HG03571 (cell line): ENCODE measurements around the gene SMARCC1.

Source experiments
- ATAC-seq: cut with Tn5 transposase; IDR thresholded peaks from one replicate; pipeline ENCODE4 v1.9.1; 2021; ENCODE audit not compliant: unreplicated experiment

Gene SMARCC1

DNA sequence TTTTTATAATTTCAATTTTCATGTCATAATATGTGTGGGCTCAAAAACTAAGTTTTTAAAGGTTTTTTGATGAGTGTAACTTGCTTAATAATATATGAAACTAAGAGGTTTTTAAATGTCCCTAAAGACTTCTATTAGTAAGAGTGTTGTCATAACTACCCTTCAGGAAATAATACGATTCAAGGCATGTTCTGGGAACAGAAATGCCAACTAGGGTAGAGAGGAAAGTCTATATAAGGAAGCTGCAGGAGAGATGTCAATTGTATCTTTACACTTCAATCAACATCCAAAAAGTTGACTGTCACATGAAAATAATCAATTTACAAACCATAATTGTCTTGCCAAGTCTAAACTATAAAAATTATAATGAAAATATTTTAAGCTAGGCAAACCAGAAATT, 76.3 kb downstream of the SMARCC1 start:
- ATAC-seq: no peak

DNA sequence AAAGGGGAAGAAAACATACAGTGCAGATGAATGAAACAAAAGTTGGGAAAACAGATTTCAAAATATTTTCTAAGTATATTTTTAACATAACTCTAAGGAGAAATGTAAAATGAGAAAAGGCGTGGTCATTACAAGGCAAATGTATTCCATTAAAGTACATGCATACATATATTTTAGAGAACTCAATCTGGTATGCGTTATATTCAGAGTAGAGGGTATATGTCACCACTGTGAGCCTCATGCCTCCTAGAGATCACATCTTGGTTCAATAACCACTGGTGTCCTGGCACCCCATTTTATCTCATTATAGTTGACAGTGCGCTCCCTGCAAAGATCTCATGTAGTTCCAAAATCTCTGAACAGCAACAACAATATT, 77.5 kb downstream of the SMARCC1 start:
- ATAC-seq: no peak

DNA sequence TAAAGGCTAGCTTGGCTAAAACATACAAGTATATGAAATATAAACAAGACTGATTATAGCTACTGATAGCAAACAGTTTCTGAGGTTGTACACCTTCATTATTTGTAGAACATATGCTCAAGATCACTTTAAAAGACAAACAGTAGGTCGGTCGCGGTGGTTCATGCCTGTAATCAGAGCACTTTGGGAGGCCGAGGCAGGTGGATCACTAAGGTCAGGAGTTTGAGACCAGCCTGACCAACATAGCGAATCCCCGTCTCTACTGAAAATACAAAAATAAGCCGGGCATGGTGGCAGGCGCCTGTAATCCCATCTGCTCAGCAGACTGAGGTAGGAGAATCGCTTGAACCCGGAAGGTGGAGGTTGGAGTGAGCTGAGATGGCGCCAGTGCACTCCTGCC, 80.3 kb downstream of the SMARCC1 start:
- ATAC-seq: no peak

DNA sequence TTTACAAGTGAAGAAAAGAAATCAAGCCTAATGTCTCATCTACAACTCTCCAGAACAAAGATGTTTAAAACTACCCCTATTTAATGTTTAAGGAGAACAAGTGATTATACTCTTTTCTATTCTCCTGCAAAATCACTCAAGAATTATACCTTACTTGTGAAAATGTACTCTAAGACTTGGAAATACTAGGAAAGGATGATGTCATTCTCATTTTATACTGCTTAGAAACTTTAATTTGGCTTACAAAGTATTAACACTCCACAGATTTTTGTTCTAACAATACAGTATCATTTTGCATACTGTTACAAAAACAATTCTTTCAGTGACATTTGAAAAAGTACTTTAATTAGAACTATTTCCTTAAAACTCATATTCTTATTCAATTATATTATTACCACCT, 89.5 kb downstream of the SMARCC1 start:
- no peak for ATAC-seq

DNA sequence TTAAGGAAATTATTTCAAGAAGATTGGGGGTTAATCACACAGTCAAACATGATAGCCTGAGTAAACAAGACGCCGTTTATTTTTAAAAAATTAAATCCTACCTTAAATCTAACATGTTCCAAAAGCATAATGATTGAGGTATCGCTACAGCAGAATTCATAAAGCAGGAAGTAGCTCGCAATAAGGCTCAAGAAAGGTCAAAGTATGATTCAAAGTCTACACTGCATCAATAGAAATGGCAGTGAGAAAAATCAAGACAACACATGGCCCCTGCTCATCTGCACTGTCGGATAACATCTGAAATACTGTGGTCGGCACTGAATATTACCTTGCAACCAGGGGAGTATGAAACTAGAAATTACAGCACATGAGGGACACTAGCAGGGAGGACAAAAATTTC, 93.2 kb downstream of the SMARCC1 start:
- no peak for ATAC-seq

DNA sequence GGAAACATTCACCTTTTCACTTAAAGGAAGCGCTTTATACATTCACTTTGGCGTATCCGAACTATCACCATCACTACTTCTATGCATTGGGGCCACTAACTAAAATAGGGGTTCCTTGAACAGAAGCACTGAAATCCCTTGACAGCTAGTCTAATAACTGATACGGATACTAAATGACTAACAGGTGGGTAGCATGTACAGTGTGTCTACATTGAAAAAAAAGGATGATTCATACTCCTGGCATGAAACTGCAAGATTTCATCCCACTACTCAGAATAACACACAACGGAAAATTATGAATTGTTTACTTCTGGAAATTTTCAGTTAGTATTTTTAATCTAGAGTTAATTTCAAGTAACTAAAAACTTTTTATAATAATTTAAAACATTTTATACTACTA, 96.7 kb downstream of the SMARCC1 start:
- no peak for ATAC-seq

DNA sequence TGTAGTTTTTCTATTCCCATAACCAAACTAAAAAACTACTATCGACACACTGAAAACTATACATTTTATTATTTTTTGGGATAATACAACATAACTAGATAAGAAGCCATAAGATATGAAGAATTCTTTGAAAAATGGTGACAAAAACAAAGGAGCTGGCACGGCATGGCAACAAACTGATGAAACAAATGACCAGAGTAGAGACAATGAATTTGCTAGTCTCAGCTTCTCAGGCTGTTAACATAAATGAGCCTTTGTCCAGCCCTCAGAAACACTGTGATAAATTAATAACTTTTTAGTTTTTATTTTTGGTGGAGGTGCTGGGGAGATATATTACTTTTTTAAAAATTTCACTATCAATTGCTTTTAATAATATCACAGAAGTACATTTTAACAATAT, 100.7 kb downstream of the SMARCC1 start:
- no peak for ATAC-seq

DNA sequence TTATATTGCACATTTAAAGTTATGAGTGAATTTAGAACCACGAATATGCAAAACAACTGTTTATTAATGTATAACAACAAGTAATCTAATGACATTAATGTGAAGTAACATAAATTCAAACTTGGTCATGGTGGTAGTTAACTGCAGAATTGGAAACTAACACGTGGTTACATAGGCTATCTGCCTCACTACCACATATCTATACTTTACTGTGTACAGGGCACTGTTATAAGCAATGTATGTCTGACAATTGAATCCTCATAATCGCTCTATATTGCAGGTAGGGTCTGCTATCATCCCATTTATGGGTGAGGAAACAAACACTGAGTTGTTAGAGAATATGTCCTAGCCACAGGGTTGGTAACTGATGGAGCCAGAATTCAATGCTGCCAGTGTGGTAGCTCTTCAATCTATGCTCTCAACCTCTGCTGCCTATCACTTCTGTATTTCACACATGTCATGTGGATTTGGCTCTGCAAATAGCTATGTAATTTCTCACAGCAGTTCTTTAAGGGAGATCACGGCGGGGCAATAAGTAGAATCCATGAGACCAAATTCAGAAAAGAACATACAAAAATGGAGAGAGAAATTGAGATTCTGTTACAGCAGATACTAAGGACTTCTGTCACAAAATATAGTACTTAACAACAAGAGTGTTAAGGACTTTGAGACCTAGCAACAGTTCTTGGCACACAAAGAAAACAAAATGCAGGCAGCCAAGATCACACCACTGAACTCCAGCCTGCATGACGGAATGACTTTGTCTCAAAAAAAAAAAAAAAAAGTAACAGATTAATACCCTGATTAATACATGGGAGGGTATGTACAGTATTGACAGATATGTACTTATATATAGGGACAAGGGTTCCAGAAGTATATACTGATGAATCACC, 103.0 kb downstream of the SMARCC1 start:
- no peak for ATAC-seq

DNA sequence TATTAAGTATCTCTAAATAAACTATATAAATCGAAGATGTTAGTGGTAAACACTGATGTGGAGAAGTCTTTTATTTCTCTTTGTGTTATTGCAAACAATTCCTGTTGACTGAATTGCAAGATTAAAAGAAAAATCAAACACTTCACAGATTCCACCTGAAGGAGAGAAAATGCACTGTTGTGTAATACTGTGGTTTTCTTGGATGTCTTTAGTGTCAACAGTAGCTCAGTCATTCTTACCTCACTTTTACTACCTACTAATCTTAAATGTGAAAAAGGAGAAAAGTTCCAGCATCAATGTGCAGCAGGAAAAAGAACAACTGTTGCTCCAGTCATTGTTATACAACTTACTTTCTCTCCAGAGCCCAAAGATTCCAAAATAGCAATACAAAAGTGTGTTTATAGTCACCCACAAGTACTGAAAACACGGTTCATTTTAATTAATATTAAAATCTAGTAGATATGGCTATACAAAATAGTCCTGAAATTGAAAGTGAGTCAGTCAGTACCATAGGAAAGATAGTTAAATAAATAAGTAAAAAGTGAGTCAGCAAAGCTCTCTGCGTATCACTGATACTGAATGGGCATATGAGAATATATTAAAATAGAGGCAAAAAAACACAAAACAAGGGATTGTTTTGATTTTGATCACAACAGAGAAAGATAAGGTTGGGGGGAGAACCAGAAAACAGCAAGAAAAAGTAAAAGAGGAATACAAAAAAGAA, 112.5 kb downstream of the SMARCC1 start:
- no peak for ATAC-seq

DNA sequence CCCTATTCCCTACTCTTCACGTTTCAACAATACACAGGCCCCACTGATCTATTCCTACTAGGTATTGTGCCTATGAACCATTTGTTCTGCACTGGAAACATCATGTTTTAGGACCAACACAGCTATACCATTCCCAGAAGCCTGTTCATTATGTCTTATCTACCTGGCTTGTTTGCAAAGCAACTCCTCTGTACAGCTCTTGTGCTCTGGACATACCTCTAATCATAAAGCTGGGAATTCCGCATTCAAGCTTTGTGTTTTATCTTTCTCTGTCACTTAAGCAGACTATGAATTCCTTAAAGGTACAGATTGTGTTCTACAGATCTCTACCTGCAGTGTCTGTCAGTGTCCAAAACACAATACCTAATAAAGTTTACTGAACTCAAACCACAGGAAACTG, 115.6 kb downstream of the SMARCC1 start:
- ATAC-seq: no peak

DNA sequence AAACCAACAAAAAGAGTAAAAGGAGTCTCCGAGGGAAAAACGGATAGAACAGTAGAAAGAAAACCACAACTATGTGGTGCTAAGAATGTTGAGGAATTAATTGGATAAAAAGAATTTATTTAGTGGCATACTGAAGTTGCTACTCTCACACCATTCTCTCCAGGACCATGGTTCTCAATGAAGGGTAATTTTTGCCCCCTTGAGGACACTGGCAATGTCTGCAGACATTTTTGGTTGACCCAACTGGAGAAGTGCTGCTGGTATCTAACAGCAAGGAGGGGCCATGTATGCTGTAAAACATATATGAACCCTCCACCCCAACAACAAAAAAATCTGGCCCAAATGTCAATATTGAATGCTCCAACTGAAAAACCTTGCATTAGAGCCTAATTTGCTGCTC, 117.2 kb downstream of the SMARCC1 start:
- no peak for ATAC-seq

DNA sequence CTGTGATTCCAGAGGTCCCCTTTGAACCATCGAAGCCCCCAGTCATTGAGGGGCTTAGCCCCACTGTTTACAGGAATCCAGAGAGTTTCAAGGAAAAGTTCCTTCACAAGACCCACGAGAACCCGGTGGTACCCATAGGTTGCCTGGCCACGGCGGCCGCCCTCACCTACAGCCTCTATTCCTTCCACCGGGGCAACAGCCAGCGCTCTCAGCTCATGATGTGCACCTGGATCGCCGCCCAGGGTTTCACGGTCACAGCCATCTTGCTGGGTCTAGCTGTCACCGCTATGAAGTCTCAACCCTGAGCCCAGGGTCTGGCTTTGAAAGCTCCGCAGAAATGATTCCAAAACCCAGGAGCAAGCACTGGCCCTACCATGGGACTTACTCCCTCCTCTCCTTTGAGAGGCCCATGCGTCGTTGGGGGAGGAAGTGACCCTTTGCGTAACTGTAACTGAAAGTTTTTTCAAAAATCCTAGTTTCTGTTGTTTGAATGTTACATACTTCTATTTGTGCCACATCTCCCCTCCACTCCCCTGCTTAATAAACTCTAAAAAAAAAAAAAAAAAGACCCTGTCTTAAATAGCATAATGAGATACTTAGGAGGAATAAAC, 118.0 kb downstream of the SMARCC1 start:
- no peak for ATAC-seq

DNA sequence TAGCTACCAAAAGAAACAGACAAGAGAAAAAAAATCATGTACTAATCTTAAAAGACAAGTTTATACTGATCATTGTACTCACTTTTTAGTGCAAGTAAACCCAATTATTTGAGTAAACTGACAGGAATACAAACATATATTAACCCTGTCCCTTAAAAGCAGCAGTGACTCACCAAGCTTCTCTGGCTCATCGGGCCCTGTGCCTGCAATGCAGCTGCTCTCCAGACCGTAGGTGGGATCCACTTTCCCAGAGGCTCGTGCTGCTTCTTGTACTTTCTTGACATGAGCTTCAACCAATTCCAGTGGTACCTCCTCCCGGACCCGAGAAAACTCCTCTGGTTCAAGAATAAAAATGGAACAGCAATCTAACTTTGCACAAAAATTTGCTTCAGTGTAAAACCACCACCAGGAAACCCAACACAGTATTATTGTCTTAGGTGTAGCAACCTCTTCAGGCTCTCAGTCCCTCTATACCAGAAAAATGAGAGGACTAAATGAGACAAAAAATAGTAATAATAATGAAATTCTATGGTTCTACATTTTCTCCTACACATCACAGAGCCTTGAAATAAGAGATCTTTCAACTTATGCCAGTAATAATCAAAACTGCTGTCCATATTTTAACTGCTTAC, 120.5 kb downstream of the SMARCC1 start:
- no peak for ATAC-seq

DNA sequence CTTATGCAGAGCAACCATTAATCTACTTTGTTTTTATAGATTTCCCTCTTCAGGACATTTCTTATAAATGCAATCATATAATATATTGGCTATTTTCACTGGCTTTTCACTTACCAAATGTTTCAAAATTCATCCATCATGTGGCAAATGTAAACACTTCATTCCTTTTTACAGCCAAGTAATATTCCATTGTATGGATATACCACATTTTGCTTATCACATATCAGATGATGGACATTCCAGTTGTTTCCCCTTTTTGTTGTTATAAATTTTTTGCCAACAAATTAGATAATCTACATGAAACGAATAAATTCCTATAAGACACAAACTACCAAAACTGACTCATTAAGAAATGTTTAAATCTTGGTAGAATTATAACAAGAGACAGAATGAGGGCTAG, 123.2 kb downstream of the SMARCC1 start:
- ATAC-seq: no peak

DNA sequence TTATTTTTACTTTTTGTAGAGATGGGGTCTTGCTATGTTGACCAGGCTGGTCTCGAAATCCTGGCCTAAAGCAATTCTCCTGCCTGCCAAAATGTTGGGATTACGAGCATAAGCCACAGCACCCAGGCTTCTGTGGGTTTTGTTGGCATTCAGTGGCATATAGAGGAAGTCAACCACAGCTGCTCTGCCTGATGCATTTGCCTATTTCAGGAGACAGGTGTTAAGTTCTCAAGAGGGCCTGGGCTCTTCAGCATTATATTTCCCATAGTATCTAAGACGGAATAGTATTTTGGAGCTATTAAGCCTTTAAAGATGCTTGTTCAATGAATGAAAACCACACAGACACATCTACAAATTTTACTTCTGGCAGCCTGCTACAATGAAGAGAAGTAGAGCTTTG, 129.6 kb downstream of the SMARCC1 start:
- no peak for ATAC-seq

DNA sequence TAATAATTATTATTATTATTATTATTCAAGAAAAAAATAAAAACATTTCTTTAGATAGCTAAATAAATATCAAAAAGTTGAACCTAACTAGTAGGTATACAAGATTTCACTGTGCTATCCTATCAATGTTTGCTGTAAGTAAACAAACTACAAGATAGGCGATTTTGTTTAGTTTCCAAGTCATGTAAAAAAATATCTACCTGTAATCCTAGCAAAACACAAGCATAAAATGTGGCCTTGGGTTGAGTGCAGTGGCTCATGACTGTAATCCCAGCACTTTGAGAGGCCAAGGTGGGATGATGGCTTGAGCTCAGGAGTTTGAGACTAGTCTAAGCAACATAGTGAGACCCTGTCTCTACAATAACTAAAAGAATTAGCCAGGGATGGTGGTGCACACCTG, 131.4 kb downstream of the SMARCC1 start:
- no peak for ATAC-seq

DNA sequence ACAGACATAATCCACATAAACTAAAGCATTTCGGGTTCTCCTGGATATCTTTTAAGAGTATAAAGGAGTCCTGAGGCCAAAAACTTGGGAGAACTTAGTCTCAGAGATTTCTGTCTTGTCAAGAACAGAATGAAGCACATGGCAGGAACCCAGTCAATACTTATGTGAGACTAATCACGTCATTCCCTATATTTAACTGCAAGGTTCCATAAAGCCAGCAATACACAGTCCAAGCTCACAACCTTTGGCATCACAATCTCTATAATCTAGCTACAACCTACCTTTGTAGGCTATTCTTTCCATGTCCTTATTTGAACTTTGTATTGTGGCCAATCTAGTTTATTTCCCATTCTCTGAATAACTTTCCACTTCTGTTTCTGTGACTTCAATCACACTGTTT, 134.1 kb downstream of the SMARCC1 start:
- no peak for ATAC-seq

DNA sequence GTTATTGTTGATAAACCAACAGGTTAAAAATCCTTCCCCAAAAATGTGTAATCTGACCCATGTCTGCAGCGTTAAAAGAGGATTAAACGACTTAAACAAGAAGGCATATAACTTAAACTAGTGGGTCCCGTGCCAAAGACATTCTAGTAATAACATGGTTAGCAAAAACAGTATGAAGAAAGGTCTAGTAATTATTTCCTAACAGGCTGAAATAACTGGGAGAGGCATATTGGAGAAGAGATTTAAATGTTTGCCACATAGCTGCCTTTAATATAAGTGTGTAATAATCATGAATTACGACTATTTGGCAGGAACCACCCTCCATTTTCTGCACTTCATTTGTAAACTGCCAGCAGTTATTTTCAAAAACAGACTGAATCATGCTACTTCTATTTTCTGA, 135.3 kb downstream of the SMARCC1 start:
- ATAC-seq: no peak

DNA sequence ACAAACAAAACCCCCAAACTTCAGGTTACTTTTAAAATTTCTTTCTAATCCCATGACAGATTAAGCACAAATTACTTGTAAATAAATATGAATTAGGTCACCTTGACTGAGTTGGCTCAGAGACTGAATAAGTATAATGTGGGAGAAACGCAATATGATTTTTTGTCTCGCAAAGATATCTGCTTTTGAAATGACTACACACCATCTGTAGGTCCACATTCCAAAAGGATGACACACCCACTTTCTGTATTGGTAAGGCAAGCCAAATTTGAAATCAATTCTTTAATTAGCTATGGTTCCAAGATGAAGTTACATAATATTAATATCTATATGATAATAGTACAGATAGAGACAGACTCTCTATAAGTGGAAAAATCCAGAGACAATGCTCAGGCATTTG, 136.1 kb downstream of the SMARCC1 start:
- ATAC-seq: no peak

DNA sequence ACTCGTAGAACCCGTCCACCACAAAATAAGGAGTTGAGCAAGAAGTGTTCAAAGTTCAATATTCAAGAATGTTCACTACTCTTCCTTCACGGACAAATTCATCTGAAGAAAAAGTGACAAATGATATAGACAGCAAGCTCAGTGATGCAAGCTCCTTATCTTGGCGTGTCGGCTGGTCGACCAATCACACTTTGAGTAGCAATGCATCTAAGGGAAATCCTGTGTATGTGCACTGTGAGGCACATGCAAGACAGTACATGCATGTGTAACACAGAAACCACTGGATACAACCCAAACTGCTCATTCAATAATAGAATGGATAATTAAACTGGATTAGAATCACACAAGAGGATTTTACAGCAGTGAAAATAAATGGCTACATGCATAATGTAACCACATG, 138.6 kb downstream of the SMARCC1 start:
- ATAC-seq: no peak

DNA sequence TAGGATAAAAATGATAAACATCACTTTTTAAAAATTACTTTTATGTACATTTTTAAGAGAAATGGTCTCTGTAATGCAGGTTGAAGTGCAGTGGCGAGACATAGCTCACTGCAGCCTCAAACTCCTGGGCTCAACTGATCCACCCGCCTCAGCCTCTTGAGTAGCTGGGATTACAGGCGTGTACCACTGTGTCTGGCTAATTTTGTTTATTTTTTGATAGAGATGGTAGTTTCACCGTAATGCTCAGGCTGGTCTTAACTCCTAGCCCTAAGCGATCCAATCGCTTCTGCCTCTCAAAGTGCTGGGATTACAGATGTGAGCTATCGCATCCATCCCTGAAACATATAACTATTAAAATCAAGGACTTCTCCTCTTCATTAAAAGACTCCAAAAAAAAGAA, 140.0 kb downstream of the SMARCC1 start:
- no peak for ATAC-seq

DNA sequence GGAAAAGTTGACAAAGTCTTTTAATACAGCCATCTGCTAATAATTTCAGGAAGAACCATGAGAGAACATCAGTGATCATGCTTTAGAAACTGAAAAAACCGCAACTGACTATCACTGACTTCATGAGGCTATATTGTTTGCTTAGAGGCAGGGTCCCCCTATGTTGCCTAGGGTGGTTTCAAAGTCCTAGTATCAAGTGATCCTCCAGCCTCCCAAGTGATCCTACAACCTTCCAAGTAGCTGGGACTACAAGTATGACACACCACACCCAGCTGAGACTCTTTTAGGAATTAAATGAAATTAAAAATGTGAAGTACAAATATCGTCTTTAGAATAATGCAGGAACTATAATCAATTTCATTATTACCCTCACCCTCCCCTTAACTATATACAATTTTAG, 144.8 kb downstream of the SMARCC1 start:
- ATAC-seq: no peak
